ENCODE measurements around the gene THG1L.
"Not testable (repeated sequence)": the region's sequence is repeated elsewhere in the genome, so short reads cannot be mapped to it uniquely, and the experiment has no call there.

The THG1L gene

DNA sequence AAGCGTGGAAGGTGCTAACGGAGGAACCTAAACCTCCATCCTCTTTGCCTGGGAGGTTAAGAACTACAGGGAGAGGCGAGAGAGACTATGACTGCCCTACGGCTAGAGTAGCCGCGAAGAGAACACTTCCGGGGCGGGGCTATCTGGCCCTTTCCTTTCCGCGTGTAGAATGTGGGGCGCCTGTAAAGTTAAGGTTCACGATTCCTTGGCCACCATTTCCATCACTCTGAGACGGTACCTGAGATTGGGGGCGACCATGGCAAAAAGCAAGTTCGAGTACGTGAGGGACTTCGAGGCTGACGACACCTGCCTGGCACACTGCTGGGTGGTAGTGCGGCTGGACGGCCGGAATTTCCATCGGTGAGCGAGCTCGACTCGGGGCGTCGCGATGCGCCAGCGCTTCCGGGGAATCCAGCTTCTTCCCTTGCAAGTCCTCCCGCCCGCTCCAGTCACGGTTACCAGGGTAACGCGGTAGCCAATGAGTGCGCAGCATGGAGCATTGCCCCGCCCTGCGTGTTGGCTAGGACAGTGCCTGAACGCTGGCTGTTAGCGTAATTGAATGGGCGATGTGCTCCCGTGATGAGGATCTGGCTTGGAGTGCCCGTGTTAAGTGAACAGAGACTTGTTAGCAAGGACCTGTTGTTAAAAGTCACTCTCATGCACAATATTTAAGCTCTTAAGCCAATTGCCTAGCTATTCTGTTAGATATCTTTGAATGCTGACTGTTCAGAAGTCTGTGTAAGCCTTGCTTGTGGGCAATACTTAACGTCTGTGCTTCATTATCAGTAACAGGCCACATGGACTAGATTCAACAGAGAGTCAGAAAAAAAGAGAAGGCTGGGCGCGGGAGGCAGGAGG, at the start of gene THG1L:
Gene THG1L (plus strand): TSS at position 149 of the 858 bp plus-strand sequence. CDS start 21 bp downstream, at position 170.
- peak; percentile 96 to 98 for DNase-seq

- DNase-seq = no peak
Measured at GRCh38 chr5:157682257-157682656, 49.0 kb upstream of the THG1L start.

DNA sequence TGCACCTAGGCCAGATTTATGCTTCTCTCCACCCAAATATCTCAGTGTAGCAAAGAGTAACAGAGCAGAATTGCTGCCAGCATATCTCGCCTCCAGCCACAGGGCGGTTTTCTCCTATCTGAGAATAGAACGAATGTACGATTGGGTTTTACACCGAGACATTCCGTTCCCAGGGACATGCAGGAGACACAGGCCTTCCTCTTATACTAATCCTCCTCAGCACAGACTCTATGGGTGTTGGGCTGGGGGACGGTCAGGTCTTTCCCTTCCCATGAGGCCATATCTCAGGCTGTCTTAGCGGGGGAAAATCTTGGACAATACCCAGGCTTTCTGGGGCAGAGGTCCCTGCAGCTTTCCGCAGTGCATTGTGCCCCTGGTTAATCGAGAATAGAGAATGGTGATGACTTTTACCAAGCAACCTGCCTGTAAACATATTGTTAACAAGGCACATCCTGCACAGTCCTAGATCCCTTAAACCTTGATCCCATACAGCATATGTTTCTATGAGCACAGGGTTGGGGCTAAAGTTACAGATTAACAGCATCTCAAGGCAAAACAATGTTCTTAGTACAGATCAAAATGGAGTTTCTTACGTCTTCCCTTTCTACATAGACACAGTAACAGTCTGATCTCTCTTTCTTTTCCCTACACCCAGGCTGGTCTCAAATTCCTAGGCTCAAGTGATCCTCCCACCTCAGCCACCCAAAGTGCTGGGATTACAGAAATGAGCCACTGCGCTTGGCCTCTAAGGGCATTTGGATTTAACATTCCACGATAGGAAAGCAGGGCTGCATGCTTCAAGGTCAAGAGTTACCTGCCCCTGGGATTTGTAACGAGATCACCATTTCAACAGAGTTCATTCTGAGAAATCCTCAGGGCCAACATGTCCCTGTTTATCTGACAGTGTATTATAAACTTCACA, 44.7 kb upstream of the THG1L start:
- not testable (repeated sequence) for DNase-seq

DNA sequence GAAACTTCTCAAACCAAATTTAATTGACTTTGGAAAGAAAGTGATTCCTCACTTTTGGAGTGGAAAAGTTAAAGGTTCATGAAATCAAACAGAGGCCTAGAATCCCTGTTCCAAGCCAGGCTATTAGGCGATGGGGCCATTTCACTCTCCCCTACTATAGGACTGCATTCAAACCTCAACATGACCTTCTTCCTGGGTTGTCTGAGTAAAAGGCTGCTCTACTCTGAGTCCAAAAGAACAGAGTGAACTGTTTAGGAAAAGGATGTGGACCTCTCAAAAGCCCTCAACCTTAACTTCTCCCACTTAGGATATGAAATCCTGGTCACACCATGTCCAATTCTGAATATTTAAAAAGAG, 44.0 kb upstream of the THG1L start:
- no peak for DNase-seq

DNA sequence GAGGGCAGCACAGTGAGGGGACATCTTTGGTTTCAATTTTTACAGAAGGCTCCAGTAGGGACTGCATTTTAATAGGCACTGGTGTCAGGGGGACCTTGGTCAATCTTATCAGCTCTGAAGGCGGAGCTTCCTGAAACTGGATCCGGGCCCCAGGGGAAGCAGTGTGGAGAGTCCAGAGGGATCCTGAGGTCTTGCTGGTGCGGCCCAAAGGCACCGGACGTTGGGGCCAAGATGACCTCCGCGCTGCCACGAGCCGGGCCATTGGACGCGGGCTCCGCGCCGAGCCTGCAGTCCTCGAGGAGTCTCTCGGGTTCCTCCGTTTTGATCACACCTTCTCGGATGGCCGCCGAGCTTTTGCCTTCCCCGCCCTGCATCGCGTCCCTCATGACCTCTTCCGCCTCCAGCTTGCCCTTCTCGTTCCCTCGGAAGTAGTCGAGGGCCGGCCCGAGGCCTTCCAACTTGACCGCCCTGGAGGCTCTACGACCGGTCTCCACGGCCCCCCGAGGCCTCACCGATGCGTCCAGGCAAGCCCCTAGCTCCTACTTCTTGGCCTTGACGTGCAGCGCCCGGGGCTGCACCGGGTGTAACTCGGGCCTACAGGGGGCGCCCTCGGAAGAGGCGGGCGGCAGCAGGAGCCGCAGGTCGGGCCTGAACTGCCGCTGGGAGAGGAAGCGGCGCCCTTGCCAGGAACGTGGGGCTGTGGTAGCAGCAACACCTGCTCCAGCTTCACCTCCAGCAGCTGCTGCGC, 41.1 kb upstream of the THG1L start:
- DNase-seq = peak in 1 of 2 experiments; percentile 30

DNA sequence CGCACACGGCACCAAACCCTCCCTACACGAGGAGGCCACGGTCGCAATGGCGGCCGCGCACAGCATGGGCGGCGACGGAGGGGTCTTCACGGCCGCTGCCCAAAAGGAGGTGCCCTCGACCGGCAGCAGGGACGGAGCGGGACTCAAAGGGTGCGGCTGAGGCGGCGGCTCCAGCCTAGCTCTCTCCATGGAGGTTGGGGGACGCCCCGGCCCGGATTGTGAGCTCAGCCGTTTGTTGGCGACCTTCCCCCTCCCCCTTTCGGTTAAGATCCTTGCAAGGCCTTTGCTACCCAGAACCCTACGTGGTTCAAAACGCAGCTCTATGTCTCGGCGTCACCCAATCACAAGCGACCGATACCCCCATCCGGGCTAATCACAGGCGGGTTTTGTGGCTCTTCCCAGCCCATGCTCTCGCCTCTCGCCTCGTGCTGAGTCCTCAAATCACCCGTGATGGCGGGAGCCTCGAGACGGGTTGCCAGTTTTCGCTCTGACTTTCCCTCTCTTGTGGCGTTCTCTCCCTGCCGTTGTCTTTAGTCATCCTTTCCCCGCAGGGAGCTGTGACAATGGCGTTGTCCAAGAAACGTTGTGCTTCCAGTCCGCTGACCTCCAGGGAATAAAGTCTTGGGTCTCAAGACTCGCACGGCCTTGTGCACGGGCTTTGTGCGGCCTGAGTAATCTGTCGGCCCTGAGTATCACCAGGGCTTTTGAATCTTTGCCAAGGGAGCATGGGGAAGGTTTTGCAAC, 40.4 kb upstream of the THG1L start:
- DNase-seq = no peak

DNA sequence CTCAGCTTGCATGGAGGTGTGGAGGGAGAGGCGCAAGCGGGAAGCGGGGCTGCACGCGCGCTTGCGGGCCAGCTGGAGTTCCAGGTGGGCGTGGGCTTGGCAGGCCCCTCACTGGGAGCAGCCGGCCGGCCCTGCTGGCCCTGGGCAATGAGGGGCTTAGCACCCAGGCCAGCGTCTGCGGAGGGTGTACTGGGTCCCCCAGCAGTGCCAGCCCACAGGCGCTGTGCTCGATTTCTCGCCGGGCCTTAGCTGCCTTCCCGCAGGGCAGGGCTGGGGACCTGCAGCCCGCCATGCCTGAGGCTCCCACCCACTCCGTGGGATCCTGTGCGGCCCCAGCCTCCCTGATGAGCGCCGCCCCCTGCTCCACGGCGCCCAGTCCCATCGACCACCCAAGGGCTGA, 37.4 kb upstream of the THG1L start:
- not testable (repeated sequence) for DNase-seq

DNA sequence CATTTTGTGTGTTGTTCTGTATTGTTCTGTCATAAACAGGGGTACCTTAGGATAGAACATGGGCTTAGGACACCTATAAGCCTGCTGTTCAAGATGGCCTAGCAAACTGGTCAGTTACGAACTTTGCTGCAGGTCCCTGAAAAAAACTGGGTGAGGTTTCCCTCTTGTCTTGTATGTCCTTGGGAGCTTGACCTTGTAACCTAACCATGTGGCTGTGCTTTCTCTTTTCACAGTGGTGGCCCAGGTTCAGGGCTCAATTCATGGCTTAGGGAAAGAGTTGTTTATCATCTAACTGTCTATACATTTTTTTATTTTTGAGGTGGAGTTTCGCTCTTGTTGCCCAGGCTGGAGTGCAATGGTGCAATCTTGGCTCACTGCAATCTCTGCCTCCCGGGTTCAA, 35.1 kb upstream of the THG1L start:
- DNase-seq = not testable (repeated sequence)

DNA sequence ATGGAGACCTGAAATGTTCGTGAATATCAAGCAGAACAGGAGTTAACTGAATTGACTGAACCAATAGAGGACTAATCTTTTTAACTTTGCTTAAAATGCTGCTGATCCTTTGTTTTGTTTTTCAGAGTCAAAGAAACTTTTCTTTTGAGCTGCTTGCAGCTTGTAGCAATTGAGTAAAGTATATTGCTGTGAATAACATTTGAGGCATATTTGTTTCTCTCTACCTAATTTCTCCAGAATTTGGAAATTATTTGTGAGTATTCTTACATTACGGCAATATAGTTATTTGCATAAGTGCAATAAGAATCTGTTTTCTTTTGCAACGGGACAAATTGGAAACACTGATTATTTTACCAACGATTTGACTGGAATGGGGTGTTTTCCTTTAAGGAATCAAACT, 32.5 kb upstream of the THG1L start:
- DNase-seq = not testable (repeated sequence)

GRCh38 chr5:157703736-157704135, 27.5 kb upstream of the THG1L start:
- DNase-seq = no peak

- DNase-seq = no peak
Measured at GRCh38 chr5:157708866-157709265, 22.4 kb upstream of the THG1L start.

DNA sequence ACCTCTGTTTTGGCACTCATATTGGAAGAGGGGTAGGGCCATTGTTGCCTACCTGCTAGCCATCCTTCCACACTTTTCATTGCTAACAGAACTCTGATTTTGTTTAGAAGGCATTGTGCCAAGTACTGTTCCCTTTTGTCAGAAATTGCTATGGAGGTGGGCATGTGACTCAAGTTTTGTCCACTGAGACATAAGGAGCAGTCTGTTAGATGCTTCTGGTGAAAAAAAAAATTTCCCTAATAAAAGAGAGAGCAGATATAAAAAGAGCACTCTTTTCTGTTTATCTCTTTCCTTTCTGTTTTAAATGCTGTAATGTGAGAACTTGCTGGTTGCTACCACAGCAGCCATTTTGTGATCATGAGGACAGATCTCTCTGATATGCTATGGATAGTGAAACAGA, 21.9 kb upstream of the THG1L start:
- DNase-seq = no peak

GRCh38 chr5:157710431-157710830, 20.8 kb upstream of the THG1L start:
- DNase-seq = no peak

DNA sequence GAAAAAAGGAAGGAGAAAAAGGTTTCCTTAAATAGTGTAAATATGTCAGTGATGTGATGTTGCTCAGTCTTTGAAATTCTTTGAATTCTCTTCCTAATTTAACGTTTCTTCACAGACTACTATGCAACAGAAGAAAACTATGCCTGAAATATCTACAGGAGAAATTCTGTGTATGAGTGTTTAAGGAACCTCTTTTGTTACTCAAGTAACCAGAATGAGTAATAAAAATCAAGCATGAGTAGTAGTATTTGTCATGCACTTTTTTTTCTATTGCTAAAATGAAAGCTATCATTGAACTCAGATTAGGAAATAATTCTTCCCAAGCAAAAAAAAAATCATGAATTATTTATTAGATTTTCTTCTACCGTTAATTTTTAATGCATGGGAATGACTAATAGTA, 20.3 kb upstream of the THG1L start:
- no peak for DNase-seq

GRCh38 chr5:157713830-157714595, 17.2 kb upstream of the THG1L start:
- DNase-seq = no peak

GRCh38 chr5:157714596-157714864, 16.7 kb upstream of the THG1L start:
- no peak for DNase-seq

- peak in 1 of 2 experiments; percentile 4 for DNase-seq
Measured at GRCh38 chr5:157718519-157718918, 12.7 kb upstream of the THG1L start.

GRCh38 chr5:157719245-157719644, 12.0 kb upstream of the THG1L start:
- DNase-seq = no peak

GRCh38 chr5:157721159-157721558, 10.1 kb upstream of the THG1L start:
- no peak for DNase-seq

DNA sequence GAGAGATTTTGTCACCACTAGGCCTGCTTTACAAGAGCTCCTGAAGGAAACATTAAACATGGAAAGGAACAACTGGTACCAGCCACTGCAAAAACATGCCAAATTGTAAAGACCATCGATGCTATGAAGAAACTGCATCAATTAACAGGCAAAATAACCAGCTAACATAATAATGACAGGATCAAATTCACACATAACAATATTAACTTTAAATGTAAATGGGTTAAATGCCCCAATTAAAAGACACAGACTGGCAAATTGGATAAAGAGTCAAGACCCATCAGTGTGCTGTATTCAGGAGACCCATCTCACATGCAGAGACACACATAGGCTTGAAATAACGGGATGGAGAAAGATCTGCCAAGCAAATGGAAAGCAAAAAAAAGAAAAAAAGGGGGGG, 8.3 kb upstream of the THG1L start:
- DNase-seq = not testable (repeated sequence)

DNA sequence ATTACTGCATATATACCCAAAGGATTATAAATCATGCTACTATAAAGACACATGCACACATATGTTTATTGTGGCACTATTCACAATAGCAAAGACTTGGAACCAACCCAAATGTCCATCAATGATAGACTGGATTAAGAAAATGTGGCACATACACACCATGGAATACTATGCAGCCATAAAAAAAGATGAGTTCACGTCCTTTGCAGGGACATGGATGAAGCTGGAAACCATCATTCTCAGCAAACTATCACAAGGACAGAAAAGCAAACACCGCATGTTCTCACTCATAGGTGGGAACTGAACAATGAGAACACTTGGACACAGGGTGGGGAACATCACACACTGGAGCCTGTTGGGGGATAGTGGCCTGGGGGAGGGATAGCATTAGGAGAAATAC, 4.6 kb upstream of the THG1L start:
- DNase-seq = not testable (repeated sequence)

- not testable (repeated sequence) for DNase-seq
Measured at GRCh38 chr5:157727858-157728257, 3.4 kb upstream of the THG1L start.
